ENCODE results near the gene IMPA2.

GRCh38 chr18:12079491-12080237 lies 98.4 kb downstream of the IMPA2 start:
- TF ChIP-seq CTCF (optimal IDR thresholded peaks at IDR 0.05 in 1 of 3, IDR thresholded peaks at IDR 0.05 in 1 of 3, conservative IDR thresholded peaks at IDR 0.05 in 1 of 3; ENCODE audit: extremely low read depth in 1 of 3, insufficient read depth in 2 of 3, low read length in 3 of 3) (no peak), EZH2 (IDR thresholded peaks at IDR 0.05; ENCODE audit: low read length) (no peak)

All from keratinocyte (primary cell).